ENCODE measurements around the gene XRCC3.
A peak's percentile ranks its signal among the peaks of the same experiment; 100 is the strongest.

The XRCC3 gene

DNA sequence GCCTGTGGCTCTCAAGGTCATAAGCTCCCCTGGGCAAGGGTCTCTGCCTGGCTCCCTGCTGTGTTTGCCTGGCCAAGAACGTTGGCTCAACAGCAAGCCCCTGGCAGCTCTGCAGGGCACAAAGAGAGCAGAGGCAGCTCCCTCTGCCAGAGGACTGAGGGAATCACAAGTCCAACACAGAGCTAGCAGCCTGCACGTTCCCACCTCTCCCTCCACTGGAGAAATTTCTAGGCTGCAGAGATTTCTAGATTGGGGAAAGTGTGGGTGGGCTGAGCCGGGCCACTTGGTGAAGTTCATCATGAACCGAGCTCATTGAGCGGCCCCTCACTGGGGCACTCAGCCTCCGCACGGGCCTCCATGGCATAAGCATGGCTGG, 20.2 kb upstream of the XRCC3 start:
- H2BK12ac ChIP-seq (ENCODE audit: low read length): peak overlapping the region; percentile 33
- no peaks in the 10 kb centered on the region for H3K27me3 ChIP-seq (ENCODE audit: insufficient read depth, low read length)
- H2BK5ac ChIP-seq (ENCODE audit: low read depth, low read length, poor library complexity): peak overlapping the region; percentile 6
- peaks cover 34 to 44% of the 10 kb centered on the region in 2 experiments for H3K4me1 ChIP-seq (ENCODE audit: control insufficient read depth in 1 of 2, insufficient read depth in 2 of 2, low read length in 2 of 2)
- no peak overlapping the region for H3K4me3 ChIP-seq (ENCODE audit: low read depth, low read length)
- H3K4ac ChIP-seq (ENCODE audit: low read depth, low read length): no peak overlapping the region
- H3K18ac ChIP-seq (ENCODE audit: low read length): peak overlapping the region; percentile 20
- H3K23ac ChIP-seq (ENCODE audit: low read length): no peak overlapping the region
- H2AK5ac ChIP-seq (ENCODE audit: low read length): no peak overlapping the region
- no peak overlapping the region for H3K27ac ChIP-seq (ENCODE audit: low read depth, low read length)
- no peak for DNase-seq
- peak overlapping the region; percentile 22 for H4K91ac ChIP-seq (ENCODE audit: low read depth, low read length)
- peaks cover 38 to 48% of the 10 kb centered on the region in 2 experiments for H3K36me3 ChIP-seq (ENCODE audit: control insufficient read depth in 1 of 2, insufficient read depth in 2 of 2, low read length in 2 of 2)
- no peak overlapping the region for H3K4me2 ChIP-seq (ENCODE audit: low read length)
- H2BK120ac ChIP-seq (ENCODE audit: insufficient read depth, low read length, poor library complexity): peak overlapping the region; percentile 27
- H4K8ac ChIP-seq (ENCODE audit: low read depth, low read length): peak overlapping the region; percentile 3
- peak overlapping the region; percentile 40 for H3K14ac ChIP-seq (ENCODE audit: low read length)
- no CpG with 5 or more reads among the region's 7 CpGs for WGBS (ENCODE audit: extremely low coverage, insufficient coverage, insufficient read length)
- H3K9ac ChIP-seq (ENCODE audit: low read length): no peak overlapping the region
- H2AFZ ChIP-seq (ENCODE audit: insufficient read depth, low read length, poor library complexity): no peak overlapping the region
- peaks cover 13% of the 10 kb centered on the region for H3K79me1 ChIP-seq (ENCODE audit: low read length)
- peaks cover 6% of the 10 kb centered on the region for H3K9me3 ChIP-seq (ENCODE audit: insufficient read depth, low read depth, low read length)
- H3K79me2 ChIP-seq (ENCODE audit: control insufficient read depth, insufficient read depth, low read length, poor library complexity): peaks cover 3% of the 10 kb centered on the region
- no peak overlapping the region for H4K12ac ChIP-seq (ENCODE audit: low read depth, low read length)

GRCh38 chr14:103735022-103735421, 19.8 kb upstream of the XRCC3 start:
- Histone ChIP-seq H3K79me2 (ENCODE audit: control insufficient read depth, insufficient read depth, low read length, poor library complexity) (peaks cover 3% of the 10 kb centered on the region), H2BK120ac (ENCODE audit: insufficient read depth, low read length, poor library complexity) (no peak overlapping the region), H4K91ac (ENCODE audit: low read depth, low read length) (no peak overlapping the region), H3K4me2 (ENCODE audit: low read length) (no peak overlapping the region), H3K27ac (ENCODE audit: low read depth, low read length) (no peak overlapping the region), H2AK5ac (ENCODE audit: low read length) (no peak overlapping the region), H3K4me1 (ENCODE audit: control insufficient read depth in 1 of 2, insufficient read depth in 2 of 2, low read length in 2 of 2) (peaks cover 34 to 44% of the 10 kb centered on the region in 2 experiments), H3K18ac (ENCODE audit: low read length) (no peak overlapping the region), H3K79me1 (ENCODE audit: low read length) (peaks cover 13% of the 10 kb centered on the region), H2BK12ac (ENCODE audit: low read length) (peak overlapping the region; percentile 1), H4K12ac (ENCODE audit: low read depth, low read length) (no peak overlapping the region), H3K4ac (ENCODE audit: low read depth, low read length) (no peak overlapping the region), H3K27me3 (ENCODE audit: insufficient read depth, low read length) (no peaks in the 10 kb centered on the region), H3K9ac (ENCODE audit: low read length) (no peak overlapping the region), H2BK5ac (ENCODE audit: low read depth, low read length, poor library complexity) (no peak overlapping the region), H3K36me3 (ENCODE audit: control insufficient read depth in 1 of 2, insufficient read depth in 2 of 2, low read length in 2 of 2) (peaks cover 39 to 49% of the 10 kb centered on the region in 2 experiments), H3K14ac (ENCODE audit: low read length) (peak overlapping the region; percentile 40), H3K4me3 (ENCODE audit: low read depth, low read length) (no peak overlapping the region), H3K9me3 (ENCODE audit: insufficient read depth, low read depth, low read length) (peaks cover 6% of the 10 kb centered on the region), H2AFZ (ENCODE audit: insufficient read depth, low read length, poor library complexity) (no peak overlapping the region), H3K23ac (ENCODE audit: low read length) (no peak overlapping the region), H4K8ac (ENCODE audit: low read depth, low read length) (no peak overlapping the region)
- WGBS (ENCODE audit: extremely low coverage, insufficient coverage, insufficient read length): no CpG with 5 or more reads among the region's 12 CpGs
- DNase-seq: no peak

DNA sequence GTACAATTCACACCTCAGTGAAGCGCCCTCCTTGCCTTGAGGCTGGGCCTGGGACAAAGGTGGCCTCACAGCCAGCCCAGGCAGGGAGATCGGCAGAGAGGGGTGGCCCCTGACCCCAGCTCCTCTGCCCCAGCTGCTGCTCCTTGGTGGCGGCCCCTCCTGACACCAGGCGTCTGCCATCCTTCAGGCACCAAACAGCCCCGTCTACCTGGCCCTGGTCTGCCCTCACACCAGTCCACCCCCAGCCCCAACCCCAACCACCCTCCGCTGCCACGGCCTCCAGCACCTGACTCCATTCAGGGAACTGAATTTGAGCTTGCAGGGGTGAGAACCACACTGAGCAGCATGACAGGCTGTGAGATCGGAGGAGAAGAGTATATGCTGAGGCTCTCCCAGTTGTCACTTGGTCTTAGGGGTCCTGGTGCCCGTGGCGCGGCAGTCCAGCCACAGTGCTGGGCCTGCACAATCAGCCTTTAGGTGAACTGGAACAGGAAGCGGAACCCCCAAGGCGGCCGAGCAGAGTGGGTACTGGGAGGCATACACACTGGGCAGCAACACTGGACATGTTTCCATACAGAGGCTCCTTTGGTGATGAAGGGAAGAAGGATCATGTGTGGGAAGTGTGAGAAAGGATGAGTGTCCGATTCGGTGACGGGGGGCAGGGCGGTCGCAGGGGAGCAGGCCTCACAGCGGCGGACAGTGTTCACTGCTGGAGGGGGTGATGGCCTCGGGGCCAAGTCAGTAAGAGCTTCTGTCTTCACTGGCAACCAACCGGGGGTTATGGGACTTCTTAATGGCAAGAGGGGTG, 19.0 kb upstream of the XRCC3 start:
- peak overlapping the region; percentile 12 for H3K18ac ChIP-seq (ENCODE audit: low read length)
- no CpG with 5 or more reads among the region's 23 CpGs for WGBS (ENCODE audit: extremely low coverage, insufficient coverage, insufficient read length)
- H2BK12ac ChIP-seq (ENCODE audit: low read length): no peak overlapping the region

GRCh38 chr14:103733651-103734050, 18.4 kb upstream of the XRCC3 start:
- Histone ChIP-seq H2BK12ac (ENCODE audit: low read length) (no peak overlapping the region), H2AK5ac (ENCODE audit: low read length) (no peak overlapping the region), H3K27me3 (ENCODE audit: insufficient read depth, low read length) (no peaks in the 10 kb centered on the region), H4K12ac (ENCODE audit: low read depth, low read length) (no peak overlapping the region), H3K18ac (ENCODE audit: low read length) (peak overlapping the region; percentile 62), H3K27ac (ENCODE audit: low read depth, low read length) (peak overlapping the region; percentile 31), H3K14ac (ENCODE audit: low read length) (no peak overlapping the region), H2AFZ (ENCODE audit: insufficient read depth, low read length, poor library complexity) (no peak overlapping the region), H3K79me1 (ENCODE audit: low read length) (peaks cover 13% of the 10 kb centered on the region), H4K8ac (ENCODE audit: low read depth, low read length) (no peak overlapping the region), H3K23ac (ENCODE audit: low read length) (no peak overlapping the region), H2BK5ac (ENCODE audit: low read depth, low read length, poor library complexity) (no peak overlapping the region), H3K79me2 (ENCODE audit: control insufficient read depth, insufficient read depth, low read length, poor library complexity) (peaks cover 3% of the 10 kb centered on the region), H2BK120ac (ENCODE audit: insufficient read depth, low read length, poor library complexity) (no peak overlapping the region), H4K91ac (ENCODE audit: low read depth, low read length) (peak overlapping the region; percentile 38), H3K9me3 (ENCODE audit: insufficient read depth, low read depth, low read length) (peaks cover 6% of the 10 kb centered on the region), H3K4me1 (ENCODE audit: control insufficient read depth in 1 of 2, insufficient read depth in 2 of 2, low read length in 2 of 2) (peaks cover 34 to 44% of the 10 kb centered on the region in 2 experiments), H3K4me2 (ENCODE audit: low read length) (no peak overlapping the region), H3K9ac (ENCODE audit: low read length) (no peak overlapping the region), H3K36me3 (ENCODE audit: control insufficient read depth in 1 of 2, insufficient read depth in 2 of 2, low read length in 2 of 2) (peaks cover 39 to 49% of the 10 kb centered on the region in 2 experiments), H3K4me3 (ENCODE audit: low read depth, low read length) (no peak overlapping the region), H3K4ac (ENCODE audit: low read depth, low read length) (no peak overlapping the region)
- DNase-seq: no peak
- WGBS (ENCODE audit: extremely low coverage, insufficient coverage, insufficient read length): no CpG with 5 or more reads among the region's 14 CpGs

More for the DNA sequence above, 19.0 kb upstream of the XRCC3 start:
- Histone ChIP-seq H3K27me3 (ENCODE audit: insufficient read depth, low read length) (no peaks in the 10 kb centered on the region), H3K9me3 (ENCODE audit: insufficient read depth, low read depth, low read length) (peaks cover 6% of the 10 kb centered on the region), H3K4me3 (ENCODE audit: low read depth, low read length) (no peak overlapping the region), H2BK5ac (ENCODE audit: low read depth, low read length, poor library complexity) (peak overlapping the region; percentile 11), H3K9ac (ENCODE audit: low read length) (no peak overlapping the region), H2AFZ (ENCODE audit: insufficient read depth, low read length, poor library complexity) (no peak overlapping the region), H4K91ac (ENCODE audit: low read depth, low read length) (no peak overlapping the region), H3K4ac (ENCODE audit: low read depth, low read length) (no peak overlapping the region), H2BK120ac (ENCODE audit: insufficient read depth, low read length, poor library complexity) (peak overlapping the region; percentile 26), H3K23ac (ENCODE audit: low read length) (no peak overlapping the region), H4K8ac (ENCODE audit: low read depth, low read length) (no peak overlapping the region), H3K36me3 (ENCODE audit: control insufficient read depth in 1 of 2, insufficient read depth in 2 of 2, low read length in 2 of 2) (peaks cover 39 to 50% of the 10 kb centered on the region in 2 experiments), H3K79me2 (ENCODE audit: control insufficient read depth, insufficient read depth, low read length, poor library complexity) (peaks cover 3% of the 10 kb centered on the region), H3K14ac (ENCODE audit: low read length) (peak overlapping the region; percentile 28), H2AK5ac (ENCODE audit: low read length) (no peak overlapping the region), H3K79me1 (ENCODE audit: low read length) (peaks cover 13% of the 10 kb centered on the region), H3K4me1 (ENCODE audit: control insufficient read depth in 1 of 2, insufficient read depth in 2 of 2, low read length in 2 of 2) (peaks cover 34 to 44% of the 10 kb centered on the region in 2 experiments), H3K4me2 (ENCODE audit: low read length) (no peak overlapping the region), H4K12ac (ENCODE audit: low read depth, low read length) (no peak overlapping the region), H3K27ac (ENCODE audit: low read depth, low read length) (no peak overlapping the region)
- no peak for DNase-seq
